ENCODE results near the gene GSTM4. TPM values are rescaled to one million over a fixed set of nuclear protein-coding genes. Genes with fewer than 3 reads are reported as not detected.
A peak's percentile ranks its signal among the peaks of the same experiment; 100 is the strongest.

GSTM4 gene
- total RNA-seq, 1 donor, result 11.7 TPM

DNA sequence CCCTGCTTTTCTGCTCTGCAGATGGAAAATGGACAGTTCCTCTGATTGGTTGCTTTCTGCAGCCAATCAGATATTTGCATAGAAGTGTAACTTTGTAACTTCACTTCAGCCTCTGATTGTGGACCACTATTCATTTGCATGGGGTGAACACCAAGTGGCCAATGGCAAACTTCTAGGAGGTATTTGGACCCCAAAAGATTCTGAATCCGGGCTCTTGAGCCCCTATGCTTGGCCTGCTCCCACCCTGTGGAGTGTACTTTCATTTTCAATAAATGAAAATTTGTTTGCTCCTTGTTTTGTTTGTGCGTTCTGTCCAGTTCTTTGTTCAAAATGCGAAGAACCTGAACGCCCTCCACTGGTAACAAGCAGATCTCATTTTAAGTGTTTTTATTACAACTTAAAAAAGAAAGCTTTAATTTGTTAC lies 6.4 kb upstream of the GSTM4 start:
- TF ChIP-seq, protein P1, sequence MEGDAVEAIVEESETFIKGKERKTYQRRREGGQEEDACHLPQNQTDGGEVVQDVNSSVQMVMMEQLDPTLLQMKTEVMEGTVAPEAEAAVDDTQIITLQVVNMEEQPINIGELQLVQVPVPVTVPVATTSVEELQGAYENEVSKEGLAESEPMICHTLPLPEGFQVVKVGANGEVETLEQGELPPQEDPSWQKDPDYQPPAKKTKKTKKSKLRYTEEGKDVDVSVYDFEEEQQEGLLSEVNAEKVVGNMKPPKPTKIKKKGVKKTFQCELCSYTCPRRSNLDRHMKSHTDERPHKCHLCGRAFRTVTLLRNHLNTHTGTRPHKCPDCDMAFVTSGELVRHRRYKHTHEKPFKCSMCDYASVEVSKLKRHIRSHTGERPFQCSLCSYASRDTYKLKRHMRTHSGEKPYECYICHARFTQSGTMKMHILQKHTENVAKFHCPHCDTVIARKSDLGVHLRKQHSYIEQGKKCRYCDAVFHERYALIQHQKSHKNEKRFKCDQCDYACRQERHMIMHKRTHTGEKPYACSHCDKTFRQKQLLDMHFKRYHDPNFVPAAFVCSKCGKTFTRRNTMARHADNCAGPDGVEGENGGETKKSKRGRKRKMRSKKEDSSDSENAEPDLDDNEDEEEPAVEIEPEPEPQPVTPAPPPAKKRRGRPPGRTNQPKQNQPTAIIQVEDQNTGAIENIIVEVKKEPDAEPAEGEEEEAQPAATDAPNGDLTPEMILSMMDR (IDR thresholded peaks at IDR 0.05; ENCODE audit: insufficient read depth, low read depth, low read length), result peak; percentile 56
- peak overlapping the region; percentile 42 for H3K4me3 ChIP-seq (ENCODE audit: low read depth, low read length)
- peak; percentile 75 for DNase-seq (ENCODE audit: low read depth)

DNA sequence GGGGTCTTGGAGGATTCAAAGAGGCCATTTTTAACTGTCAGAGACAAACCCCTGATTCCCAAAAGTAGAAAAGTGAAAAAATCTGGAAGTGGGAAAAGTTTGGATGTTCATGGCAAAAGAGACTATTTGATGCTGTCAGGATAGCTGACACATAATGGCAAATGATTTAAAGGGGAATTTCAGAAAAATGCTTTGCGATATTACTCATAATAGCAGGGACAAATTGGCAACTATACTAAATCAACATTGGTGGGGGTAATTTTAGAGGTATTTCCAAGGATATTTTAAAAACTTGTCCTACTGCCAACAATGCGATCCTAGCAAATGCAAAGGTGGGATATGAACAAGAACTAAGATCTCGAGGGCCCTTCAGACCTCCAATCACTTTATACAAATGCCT lies 5.3 kb upstream of the GSTM4 start:
- TF ChIP-seq, protein P1 (IDR thresholded peaks at IDR 0.05; ENCODE audit: insufficient read depth, low read depth, low read length), result no peak
- no peak overlapping the region for H3K4me3 ChIP-seq (ENCODE audit: low read depth, low read length)
- DNase-seq (ENCODE audit: low read depth), result no peak

DNA sequence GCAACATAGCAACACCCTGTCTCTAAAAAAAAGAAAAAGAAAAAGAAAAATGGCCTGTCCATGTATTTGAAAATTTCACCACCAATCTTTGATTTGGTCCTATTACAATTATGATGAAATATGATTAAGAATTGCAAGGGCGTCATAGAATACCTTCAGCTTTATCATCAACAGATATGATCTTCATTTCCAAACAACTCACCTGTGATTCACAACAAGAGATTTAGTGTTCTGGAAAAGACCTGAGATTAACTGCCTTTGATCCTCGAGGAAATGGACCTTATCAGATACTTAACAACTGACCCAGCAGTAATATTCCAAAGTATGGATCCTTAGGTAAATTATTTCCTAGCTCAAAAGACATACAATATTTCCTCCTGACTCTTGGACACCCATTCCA lies 3.5 kb upstream of the GSTM4 start:
- H3K4me3 ChIP-seq (ENCODE audit: low read depth, low read length), result no peak overlapping the region
- TF ChIP-seq, protein P1 (IDR thresholded peaks at IDR 0.05; ENCODE audit: insufficient read depth, low read depth, low read length), result no peak
- no peak for DNase-seq (ENCODE audit: low read depth)

DNA sequence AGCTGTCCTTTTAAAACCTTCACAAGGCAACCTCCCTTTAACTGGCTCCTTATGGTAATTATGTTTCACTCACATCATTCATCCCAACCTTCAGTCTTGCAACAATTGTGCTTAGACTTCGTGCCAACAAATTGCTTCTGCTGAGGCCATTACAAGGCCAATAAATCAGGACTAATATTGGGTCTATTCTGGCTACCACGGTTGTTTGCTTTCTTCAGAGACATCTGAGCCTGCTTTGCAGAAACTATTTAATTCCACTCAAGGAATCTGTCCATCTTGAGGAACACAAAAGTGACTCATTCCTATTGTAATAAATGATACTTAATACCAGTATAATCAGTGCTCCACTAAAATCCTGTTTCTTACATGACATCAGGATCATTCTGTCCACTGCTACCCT lies 2.6 kb upstream of the GSTM4 start:
- H3K4me3 ChIP-seq (ENCODE audit: low read depth, low read length), result no peak overlapping the region

DNA sequence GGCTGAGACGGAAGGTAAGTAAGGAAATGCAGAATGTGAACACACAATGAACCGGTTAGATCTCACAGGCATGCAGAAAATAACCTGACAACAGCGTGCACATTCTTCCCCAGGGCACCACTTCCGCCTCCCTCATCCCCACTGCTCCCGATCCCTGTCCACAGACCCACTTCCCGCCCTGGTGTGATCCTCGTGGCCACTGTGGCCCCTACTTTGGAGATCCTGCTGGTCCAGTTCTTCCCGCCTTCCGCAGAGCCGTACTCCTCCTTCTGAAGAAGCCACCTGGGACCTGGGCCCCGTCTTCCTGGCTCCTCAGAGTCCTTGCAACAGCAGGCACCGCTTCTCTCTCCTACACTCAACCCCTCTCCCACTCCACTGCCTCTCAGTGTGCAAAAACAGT lies 1.4 kb upstream of the GSTM4 start:
- TF ChIP-seq, protein P1 (IDR thresholded peaks at IDR 0.05; ENCODE audit: insufficient read depth, low read depth, low read length), result no peak
- no peak for DNase-seq (ENCODE audit: low read depth)
- no peak overlapping the region for H3K4me3 ChIP-seq (ENCODE audit: low read depth, low read length)

More for the DNA sequence above, 2.6 kb upstream of the GSTM4 start:
- no peak for DNase-seq (ENCODE audit: low read depth)
- TF ChIP-seq, protein P1 (IDR thresholded peaks at IDR 0.05; ENCODE audit: insufficient read depth, low read depth, low read length), result no peak

DNA sequence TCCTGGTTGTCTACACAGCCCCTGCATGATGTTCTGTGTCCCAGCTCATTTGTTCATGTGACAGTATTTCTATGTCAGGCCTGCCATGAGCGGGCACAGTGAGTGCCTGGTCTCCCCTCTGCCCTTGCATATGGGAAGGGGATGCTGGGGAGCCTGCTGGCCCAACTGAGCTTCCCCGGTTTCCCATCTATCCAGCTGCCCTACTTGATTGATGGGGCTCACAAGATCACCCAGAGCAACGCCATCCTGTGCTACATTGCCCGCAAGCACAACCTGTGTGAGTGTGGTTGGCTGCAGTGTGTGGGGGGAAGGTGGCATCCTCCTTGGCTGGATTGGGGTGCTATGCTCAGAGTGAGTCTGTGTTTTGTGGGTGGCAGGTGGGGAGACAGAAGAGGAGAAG lies 1.5 kb downstream of the GSTM4 start:
- TF ChIP-seq, protein P1 (IDR thresholded peaks at IDR 0.05; ENCODE audit: insufficient read depth, low read depth, low read length), result no peak
- H3K4me3 ChIP-seq (ENCODE audit: low read depth, low read length), result no peak overlapping the region
- no peak for DNase-seq (ENCODE audit: low read depth)

DNA sequence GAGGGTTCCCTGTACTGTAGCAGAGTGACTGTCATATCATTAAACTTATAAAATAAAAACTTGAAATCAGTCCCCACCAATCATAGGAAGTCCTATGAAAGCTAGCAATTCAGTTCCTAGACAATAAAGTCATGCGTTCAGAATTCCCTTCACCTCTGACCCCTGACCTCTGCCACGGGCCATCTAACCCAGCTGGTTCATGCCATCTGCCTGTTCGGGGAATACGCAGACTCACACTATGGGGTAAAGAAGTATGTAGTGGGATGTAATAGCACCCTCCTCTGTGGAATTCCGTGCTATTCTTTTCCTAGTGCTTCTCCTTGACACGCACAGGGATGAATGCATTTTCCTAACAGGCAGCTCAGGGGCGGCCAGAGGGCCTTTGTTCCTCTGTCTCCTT lies 2.1 kb downstream of the GSTM4 start:
- TF ChIP-seq, protein P1 (IDR thresholded peaks at IDR 0.05; ENCODE audit: insufficient read depth, low read depth, low read length), result no peak
- no peak for DNase-seq (ENCODE audit: low read depth)
- H3K4me3 ChIP-seq (ENCODE audit: low read depth, low read length), result no peak overlapping the region

All from fibroblast of villous mesenchyme (primary cell).